Measurements from ENCODE around the gene MYRIP. TPM values are rescaled to one million over a fixed set of nuclear protein-coding genes. Genes with fewer than 3 reads are reported as not detected.
"Not testable (repeated sequence)": the region's sequence is repeated elsewhere in the genome, so short reads cannot be mapped to it uniquely, and the experiment has no call there.

MYRIP gene
- polyA plus RNA-seq, 1 experiment: not detected

DNA sequence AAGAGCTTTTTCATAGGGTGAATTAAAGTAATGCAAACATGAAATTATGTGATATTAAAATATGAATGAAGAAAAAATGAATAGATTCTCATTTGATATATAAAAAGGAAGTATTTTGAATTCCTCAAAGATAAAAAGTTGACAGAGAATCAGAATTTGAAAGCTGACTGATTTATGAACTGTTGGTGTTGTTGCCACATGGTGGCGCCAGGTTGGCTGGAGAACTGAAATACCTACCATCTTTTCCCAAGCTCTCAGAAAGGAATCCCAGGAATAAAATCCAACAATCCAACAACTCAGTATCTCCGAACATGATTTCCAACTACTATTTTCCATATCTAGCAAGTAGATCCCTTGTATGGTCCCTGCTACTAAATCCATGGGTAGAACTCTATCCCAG is 3.1 kb downstream of the MYRIP start:
- no peak overlapping the region for H3K4me3 ChIP-seq (ENCODE audit: low read depth, low read length)
- CTCF ChIA-PET: interaction anchor here (1.0 kb wide), 1 partner anchor 366 kb away, joined by 3 read pairs; no protein-coding TSS in a partner anchor
- H3K9me3 ChIP-seq (ENCODE audit: control insufficient read depth, insufficient read depth, low read length): peaks cover 6% of the 10 kb centered on the region; the same call in 1 of the 2 replicates
- DNase-seq (ENCODE audit: low read depth, low spot score): no peak
- POLR2A ChIA-PET: no interaction called here
- TF ChIP-seq, protein P1, sequence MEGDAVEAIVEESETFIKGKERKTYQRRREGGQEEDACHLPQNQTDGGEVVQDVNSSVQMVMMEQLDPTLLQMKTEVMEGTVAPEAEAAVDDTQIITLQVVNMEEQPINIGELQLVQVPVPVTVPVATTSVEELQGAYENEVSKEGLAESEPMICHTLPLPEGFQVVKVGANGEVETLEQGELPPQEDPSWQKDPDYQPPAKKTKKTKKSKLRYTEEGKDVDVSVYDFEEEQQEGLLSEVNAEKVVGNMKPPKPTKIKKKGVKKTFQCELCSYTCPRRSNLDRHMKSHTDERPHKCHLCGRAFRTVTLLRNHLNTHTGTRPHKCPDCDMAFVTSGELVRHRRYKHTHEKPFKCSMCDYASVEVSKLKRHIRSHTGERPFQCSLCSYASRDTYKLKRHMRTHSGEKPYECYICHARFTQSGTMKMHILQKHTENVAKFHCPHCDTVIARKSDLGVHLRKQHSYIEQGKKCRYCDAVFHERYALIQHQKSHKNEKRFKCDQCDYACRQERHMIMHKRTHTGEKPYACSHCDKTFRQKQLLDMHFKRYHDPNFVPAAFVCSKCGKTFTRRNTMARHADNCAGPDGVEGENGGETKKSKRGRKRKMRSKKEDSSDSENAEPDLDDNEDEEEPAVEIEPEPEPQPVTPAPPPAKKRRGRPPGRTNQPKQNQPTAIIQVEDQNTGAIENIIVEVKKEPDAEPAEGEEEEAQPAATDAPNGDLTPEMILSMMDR (IDR thresholded peaks at IDR 0.05; ENCODE audit: low read depth, low read length): no peak
- H3K27ac ChIP-seq (ENCODE audit: low read depth, low read length): no peak overlapping the region
- H3K27me3 ChIP-seq (ENCODE audit: control insufficient read depth, insufficient read depth, low read length): peaks cover 17% of the 10 kb centered on the region

- no peak for DNase-seq (ENCODE audit: low read depth, low spot score)
- TF ChIP-seq, protein P1 (IDR thresholded peaks at IDR 0.05; ENCODE audit: low read depth, low read length): no peak
- H3K27me3 ChIP-seq (ENCODE audit: control insufficient read depth, insufficient read depth, low read length): peaks cover 11% of the 10 kb centered on the region
- ChIA-PET CTCF (no interaction called here), POLR2A (no interaction called here)
- peaks cover 6% of the 10 kb centered on the region; the same call in 1 of the 2 replicates for H3K9me3 ChIP-seq (ENCODE audit: control insufficient read depth, insufficient read depth, low read length)
- H3K4me3 ChIP-seq (ENCODE audit: low read depth, low read length): no peak overlapping the region
- H3K27ac ChIP-seq (ENCODE audit: low read depth, low read length): no peak overlapping the region
Observed at GRCh38 chr3:39814007-39814406, 4.6 kb downstream of the MYRIP start.

- Histone ChIP-seq H3K9me3 (ENCODE audit: control insufficient read depth, insufficient read depth, low read length) (no peaks in the 10 kb centered on the region), H3K27me3 (ENCODE audit: control insufficient read depth, insufficient read depth, low read length) (no peaks in the 10 kb centered on the region), H3K4me3 (ENCODE audit: low read depth, low read length) (no peak overlapping the region), H3K27ac (ENCODE audit: low read depth, low read length) (no peak overlapping the region)
- TF ChIP-seq, protein P1 (IDR thresholded peaks at IDR 0.05; ENCODE audit: low read depth, low read length): no peak
- ChIA-PET POLR2A (no interaction called here), CTCF (no interaction called here)
- no peak for DNase-seq (ENCODE audit: low read depth, low spot score)
Observed at GRCh38 chr3:39819899-39820298, 10.5 kb downstream of the MYRIP start.

GRCh38 chr3:39833764-39834163 is 24.4 kb downstream of the MYRIP start:
- CTCF ChIA-PET: not testable (repeated sequence)

DNA sequence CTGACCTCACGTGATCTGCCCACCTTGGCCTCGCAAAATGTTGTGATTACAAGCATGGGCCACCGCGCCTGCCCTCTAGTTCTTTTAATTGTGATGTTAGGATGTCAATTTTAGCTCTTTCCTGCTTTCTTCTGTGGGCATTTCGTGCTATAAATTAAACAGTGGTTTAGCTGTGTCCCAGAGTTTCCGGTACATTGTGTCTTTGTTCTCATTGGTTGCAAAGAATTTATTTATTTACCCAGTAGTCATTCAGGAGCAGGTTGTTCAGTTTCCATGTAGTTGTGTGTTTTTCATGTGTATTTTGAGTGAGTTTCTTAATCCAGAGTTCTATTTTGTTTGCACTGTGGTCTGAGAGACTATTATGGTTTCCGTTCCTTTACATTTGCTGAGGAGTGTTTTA is 30.1 kb downstream of the MYRIP start:
- H3K27ac ChIP-seq (ENCODE audit: low read depth, low read length): no peak overlapping the region
- H3K4me3 ChIP-seq (ENCODE audit: low read depth, low read length): no peak overlapping the region
- H3K27me3 ChIP-seq (ENCODE audit: control insufficient read depth, insufficient read depth, low read length): no peaks in the 10 kb centered on the region
- DNase-seq (ENCODE audit: low read depth, low spot score): no peak
- ChIA-PET CTCF (no interaction called here), POLR2A (no interaction called here)
- H3K9me3 ChIP-seq (ENCODE audit: control insufficient read depth, insufficient read depth, low read length): peaks cover 21% of the 10 kb centered on the region
- TF ChIP-seq, protein P1 (IDR thresholded peaks at IDR 0.05; ENCODE audit: low read depth, low read length): no peak

More at GRCh38 chr3:39833764-39834163, 24.4 kb downstream of the MYRIP start:
- H3K27ac ChIP-seq (ENCODE audit: low read depth, low read length); DNase-seq (ENCODE audit: low read depth, low spot score); H3K4me3 ChIP-seq (ENCODE audit: low read depth, low read length); POLR2A ChIA-PET; H3K9me3 ChIP-seq (ENCODE audit: control insufficient read depth, insufficient read depth, low read length); H3K27me3 ChIP-seq (ENCODE audit: control insufficient read depth, insufficient read depth, low read length): not testable (repeated sequence)

GRCh38 chr3:39843440-39843839 is 34.0 kb downstream of the MYRIP start:
- ChIA-PET CTCF (no interaction called here), POLR2A (no interaction called here)
- Histone ChIP-seq H3K4me3 (ENCODE audit: low read depth, low read length) (no peak overlapping the region), H3K27ac (ENCODE audit: low read depth, low read length) (no peak overlapping the region), H3K9me3 (ENCODE audit: control insufficient read depth, insufficient read depth, low read length) (peaks cover 21% of the 10 kb centered on the region), H3K27me3 (ENCODE audit: control insufficient read depth, insufficient read depth, low read length) (no peaks in the 10 kb centered on the region)
- no peak for DNase-seq (ENCODE audit: low read depth, low spot score)
- TF ChIP-seq, protein P1 (IDR thresholded peaks at IDR 0.05; ENCODE audit: low read depth, low read length): no peak
